Measurements from ENCODE around the gene SRSF4.

GRCh38 chr1:29117381-29117780 is 64.3 kb downstream of the SRSF4 start:
- no peak for TF ChIP-seq MAX (IDR thresholded peaks at IDR 0.05; ENCODE audit: low read depth)
- TF ChIP-seq MEF2A (IDR thresholded peaks at IDR 0.05; ENCODE audit: borderline replicate concordance, low read depth): no peak
- no peak for TF ChIP-seq TAF1 (IDR thresholded peaks at IDR 0.05; ENCODE audit: borderline replicate concordance, low read depth, low read length)
- TF ChIP-seq EP300 (IDR thresholded peaks at IDR 0.05; ENCODE audit: borderline replicate concordance in 1 of 2, low read depth in 1 of 2, low read length in 1 of 2): no peak

All from SK-N-SH (cell line).